Colonic mucosa (tissue), 4 donors: ENCODE measurements around the gene PLCD1. TPM values are rescaled to one million over a fixed set of nuclear protein-coding genes. Genes with fewer than 3 reads are reported as not detected.
"Not testable (repeated sequence)": the region's sequence is repeated elsewhere in the genome, so short reads cannot be mapped to it uniquely, and the experiment has no call there.

Source experiments
- DNase-seq: peaks from one replicate; pipeline ENCODE4 v3.0.0-alpha.2; 2020
- H3K27ac ChIP-seq: fragments of 200-600 bp; one replicate; pipeline ENCODE4 v1.8.0; 2021
- H3K27me3 ChIP-seq: fragments of 200-600 bp; one replicate; pipeline ENCODE4 v1.8.0; 2021
- H3K36me3 ChIP-seq: fragments of 200-600 bp; one replicate; pipeline ENCODE4 v1.8.0; 2021
- H3K4me1 ChIP-seq: fragments of 200-600 bp; one replicate; pipeline ENCODE4 v1.8.0; 2021; ENCODE audit warnings: mild to moderate bottlenecking
- H3K4me3 ChIP-seq: fragments of 200-600 bp; one replicate; pipeline ENCODE4 v1.8.0; 2021
- H3K9ac ChIP-seq, 2 donors: one replicate each; pipeline ENCODE4 v1.7.0; 2013; ENCODE audit warnings: control low read depth in 2 of 2, low read depth in 2 of 2, low read length in 2 of 2
- H3K9me3 ChIP-seq: fragments of 200-600 bp; one replicate; pipeline ENCODE4 v1.8.0; 2021
- intact Hi-C: fragments of 100-400 bp; cut with DNase I; formaldehyde crosslinking; loops from one replicate; pipeline ENCODE4 v1.14.1; 2022
- total RNA-seq, 2 donors: library from RNA; stranded (reverse); fragmentation: NEBNext Ultra II Directional in 1 of 2; extraction: Animal tissue kit (Norgen Biotek cat#: 25700) in 1 of 2; gene quantifications; one replicate each; pipeline ENCODE4 v1.2.1, GENCODE V29; 2021
- TF ChIP-seq, protein P1 (sequence below): fragments of 200-600 bp; IDR thresholded peaks from one replicate; pipeline ENCODE4 v1.8.0; 2022; ENCODE audit warnings: antibody characterized with exemption, mild to moderate bottlenecking
- donor health status: healthy.
- donor health status: DM: no; HTN: no; CAD: no.
- donor health status: DM: no; HTN: no; CAD: no.

The PLCD1 gene
- total RNA-seq, result 10 to 100 TPM; 46.8 to 70.0 TPM

DNA sequence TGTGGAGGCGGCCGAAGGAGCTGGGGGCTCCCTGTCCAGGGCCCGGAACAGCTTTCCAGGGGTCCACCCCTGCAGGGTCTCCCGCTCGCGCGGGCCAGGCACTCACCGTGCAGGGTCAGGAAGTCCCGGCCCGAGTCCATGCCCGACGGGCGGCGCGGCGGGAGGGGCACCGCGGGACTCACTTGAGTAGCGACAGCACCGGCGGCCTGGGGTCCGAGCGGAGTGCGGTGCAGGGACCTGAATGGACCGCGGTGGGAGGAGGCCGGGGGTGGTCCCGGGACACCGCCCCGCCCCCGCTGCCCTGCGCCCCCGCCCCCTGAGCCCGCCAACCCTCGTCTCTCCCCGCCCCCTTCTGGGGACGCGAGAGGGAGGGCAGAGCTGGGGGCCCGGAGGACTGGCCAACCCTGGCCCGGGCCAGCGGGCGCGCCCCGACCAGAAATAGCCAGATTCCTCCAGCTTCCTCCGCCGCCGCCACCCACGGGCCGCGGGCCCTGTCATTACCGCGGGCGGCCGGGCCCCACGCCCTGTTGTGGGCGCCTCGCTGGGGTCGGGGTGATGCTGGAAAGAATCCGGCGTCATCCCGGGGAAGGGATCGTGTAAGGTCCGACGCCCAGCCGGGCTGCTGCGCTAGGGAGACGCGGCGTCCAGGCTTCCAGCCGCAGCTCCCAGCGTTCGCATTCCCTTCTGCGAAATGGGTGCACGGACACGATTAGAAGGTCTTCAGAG, at the start of gene PLCD1:
TSS of gene PLCD1 (minus strand) at position 243 of the 726 bp plus-strand sequence. CDS start at position 140, 103 bp downstream.
- H3K4me1 ChIP-seq, result peaks cover 12% of the 10 kb centered on the region
- H3K27me3 ChIP-seq, result peaks cover 5% of the 10 kb centered on the region
- H3K27ac ChIP-seq, result peak within 1 kb of the TSS; percentile 46
- peak; percentile 80 for DNase-seq
- peak within 1 kb of the TSS; percentile 62 for H3K4me3 ChIP-seq
- peak within 1 kb of the TSS; percentile 73 to 78 for H3K9ac ChIP-seq
- no peaks in the 10 kb centered on the region for H3K36me3 ChIP-seq
- intact Hi-C loops, result no loop called here
- TF ChIP-seq, protein P1, sequence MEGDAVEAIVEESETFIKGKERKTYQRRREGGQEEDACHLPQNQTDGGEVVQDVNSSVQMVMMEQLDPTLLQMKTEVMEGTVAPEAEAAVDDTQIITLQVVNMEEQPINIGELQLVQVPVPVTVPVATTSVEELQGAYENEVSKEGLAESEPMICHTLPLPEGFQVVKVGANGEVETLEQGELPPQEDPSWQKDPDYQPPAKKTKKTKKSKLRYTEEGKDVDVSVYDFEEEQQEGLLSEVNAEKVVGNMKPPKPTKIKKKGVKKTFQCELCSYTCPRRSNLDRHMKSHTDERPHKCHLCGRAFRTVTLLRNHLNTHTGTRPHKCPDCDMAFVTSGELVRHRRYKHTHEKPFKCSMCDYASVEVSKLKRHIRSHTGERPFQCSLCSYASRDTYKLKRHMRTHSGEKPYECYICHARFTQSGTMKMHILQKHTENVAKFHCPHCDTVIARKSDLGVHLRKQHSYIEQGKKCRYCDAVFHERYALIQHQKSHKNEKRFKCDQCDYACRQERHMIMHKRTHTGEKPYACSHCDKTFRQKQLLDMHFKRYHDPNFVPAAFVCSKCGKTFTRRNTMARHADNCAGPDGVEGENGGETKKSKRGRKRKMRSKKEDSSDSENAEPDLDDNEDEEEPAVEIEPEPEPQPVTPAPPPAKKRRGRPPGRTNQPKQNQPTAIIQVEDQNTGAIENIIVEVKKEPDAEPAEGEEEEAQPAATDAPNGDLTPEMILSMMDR, result no peak
- H3K9me3 ChIP-seq, result no peaks in the 10 kb centered on the region

DNA sequence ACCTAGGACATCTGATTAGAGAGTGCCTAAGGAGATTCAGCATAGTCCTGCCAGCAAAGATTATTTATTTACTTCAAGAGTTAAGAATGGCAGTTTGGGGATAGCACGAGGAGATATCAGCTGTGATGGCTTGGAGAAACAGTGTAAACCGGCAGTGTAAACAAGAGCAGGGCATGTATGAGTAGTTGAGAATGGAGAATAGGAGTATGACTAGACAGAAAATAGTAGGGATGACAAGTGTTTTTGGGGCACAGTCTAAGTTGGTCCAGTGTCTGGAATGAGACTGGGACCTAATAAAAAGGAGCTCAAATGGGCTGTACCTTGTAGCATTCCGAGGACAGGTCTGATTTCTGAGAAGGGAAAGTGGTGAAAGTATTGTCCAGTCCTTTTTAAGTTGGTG, 47.6 kb upstream of the PLCD1 start:
- H3K27me3 ChIP-seq, H3K27ac ChIP-seq, H3K36me3 ChIP-seq, DNase-seq, H3K9ac ChIP-seq, H3K4me3 ChIP-seq, H3K4me1 ChIP-seq, H3K9me3 ChIP-seq, intact Hi-C loops: not testable (repeated sequence)

DNA sequence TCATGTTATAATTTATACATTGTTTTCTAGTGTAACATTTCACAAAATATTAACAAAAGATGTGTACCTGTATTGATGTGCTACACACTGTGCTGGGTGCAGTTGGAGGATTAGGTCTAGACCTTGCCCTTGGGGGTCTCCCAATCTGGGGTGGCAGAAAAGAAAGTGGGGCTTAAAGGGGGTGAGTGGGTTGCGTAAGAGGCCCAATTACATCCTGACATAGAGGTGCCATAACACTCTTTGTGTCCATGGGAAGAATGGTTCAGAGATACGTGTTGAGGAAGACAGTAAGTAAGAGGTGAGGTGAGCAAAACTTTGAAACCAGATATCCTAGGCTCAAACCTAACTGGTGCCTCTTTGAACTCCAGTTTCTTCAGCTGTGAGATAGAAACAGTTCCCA, 40.6 kb upstream of the PLCD1 start:
- intact Hi-C loops, result no loop called here
- Histone ChIP-seq H3K36me3 (no peaks in the 10 kb centered on the region), H3K4me3 (no peak overlapping the region), H3K27ac (no peak overlapping the region), H3K9me3 (no peaks in the 10 kb centered on the region), H3K27me3 (no peaks in the 10 kb centered on the region), H3K9ac (no peak overlapping the region), H3K4me1 (no peaks in the 10 kb centered on the region)
- TF ChIP-seq, protein P1, result no peak
- no peak for DNase-seq

DNA sequence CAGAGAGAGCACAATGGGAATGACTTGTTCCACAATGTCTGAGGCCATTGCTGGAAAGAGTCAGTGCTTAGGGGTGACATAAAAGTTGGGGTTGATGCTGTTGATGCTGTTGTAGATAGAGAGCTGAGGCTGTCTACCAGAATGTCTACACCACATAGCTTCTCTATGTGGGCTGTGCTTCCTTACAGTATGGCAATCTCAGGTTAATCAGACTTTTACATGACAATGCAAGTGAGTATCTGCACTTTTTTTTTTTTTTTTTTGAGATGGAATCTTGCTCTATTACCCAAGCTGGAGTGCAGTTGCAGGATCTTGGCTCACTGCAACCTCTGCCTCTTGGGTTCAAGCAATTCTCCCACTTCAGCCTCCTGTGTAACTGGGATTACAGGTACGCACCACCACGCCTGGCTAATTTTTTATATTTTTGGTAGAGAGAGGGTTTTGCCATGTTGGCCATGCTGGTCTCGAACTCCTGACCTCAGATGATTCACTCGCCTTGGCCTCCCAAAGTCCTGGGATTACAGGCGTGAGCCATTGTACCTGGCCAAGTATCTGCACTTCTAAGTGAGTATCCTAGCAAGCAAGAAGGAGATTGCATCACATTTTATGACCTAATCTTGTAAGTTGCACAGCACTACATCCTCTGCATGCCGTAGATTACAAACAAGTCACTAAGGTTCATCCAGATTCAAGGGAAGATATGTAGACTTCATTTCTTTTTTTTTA, 38.2 kb upstream of the PLCD1 start:
- no peaks in the 10 kb centered on the region for H3K27me3 ChIP-seq
- intact Hi-C loops, result no loop called here

DNA sequence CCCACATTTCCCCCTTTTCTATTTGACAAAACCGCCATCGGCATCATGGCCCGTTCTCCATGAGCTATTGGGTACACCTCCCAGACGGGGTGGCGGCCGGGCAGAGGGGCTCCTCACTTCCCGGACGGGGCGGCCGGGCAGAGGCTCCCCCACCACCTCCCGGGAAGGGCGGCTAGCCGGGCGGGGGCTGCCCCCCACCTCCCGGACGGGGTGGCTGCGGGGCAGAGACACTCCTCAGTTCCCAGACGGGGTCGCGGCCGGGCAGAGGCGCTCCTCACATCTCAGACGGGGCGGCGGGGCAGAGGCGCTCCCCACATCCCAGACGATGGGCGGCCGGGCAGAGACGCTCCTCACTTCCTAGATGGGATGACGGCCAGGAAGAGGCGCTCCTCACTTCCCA, 35.0 kb upstream of the PLCD1 start:
- intact Hi-C loops, H3K4me3 ChIP-seq, H3K9ac ChIP-seq, H3K9me3 ChIP-seq, H3K27ac ChIP-seq, H3K27me3 ChIP-seq, DNase-seq, H3K4me1 ChIP-seq, H3K36me3 ChIP-seq: not testable (repeated sequence)

More for the DNA sequence above, 38.2 kb upstream of the PLCD1 start:
- no peak for DNase-seq
- Histone ChIP-seq H3K4me1 (no peaks in the 10 kb centered on the region), H3K36me3 (no peaks in the 10 kb centered on the region), H3K4me3 (no peak overlapping the region), H3K9me3 (no peaks in the 10 kb centered on the region), H3K9ac (no peak overlapping the region), H3K27ac (no peak overlapping the region)
- TF ChIP-seq, protein P1, result no peak

DNA sequence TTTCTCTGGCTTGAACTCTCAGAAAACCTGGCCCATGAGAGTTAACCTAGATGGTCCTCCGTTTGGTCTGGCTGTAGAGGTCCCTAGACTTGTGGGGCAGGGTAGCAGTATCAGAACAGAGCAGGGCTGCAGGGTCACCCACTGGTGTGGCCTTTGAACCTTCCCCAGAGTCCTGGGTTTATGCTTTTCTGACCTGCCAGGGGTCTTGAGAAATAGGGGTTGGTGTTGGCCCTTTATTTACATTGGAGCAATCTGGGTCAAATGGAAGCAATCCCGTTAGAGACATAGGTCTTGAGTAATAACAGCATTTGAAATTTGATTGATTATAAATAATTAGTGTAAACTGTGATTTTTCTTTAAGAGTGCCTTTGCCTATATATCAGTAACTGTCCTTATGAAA, 33.4 kb upstream of the PLCD1 start:
- no peak for DNase-seq
- TF ChIP-seq, protein P1, result no peak
- Histone ChIP-seq H3K27ac (no peak overlapping the region), H3K36me3 (no peaks in the 10 kb centered on the region), H3K9ac (no peak overlapping the region), H3K27me3 (no peaks in the 10 kb centered on the region), H3K4me1 (no peaks in the 10 kb centered on the region), H3K4me3 (no peak overlapping the region), H3K9me3 (no peaks in the 10 kb centered on the region)
- intact Hi-C loops, result no loop called here
